Measurements from ENCODE around the gene RBM47. TPM values are rescaled to one million over a fixed set of nuclear protein-coding genes. Genes with fewer than 3 reads are reported as not detected.

Gene RBM47
- total RNA-seq (2021): 70.3 and 75.9 TPM in 2 replicates
- long read RNA-seq, full-length matches to known transcripts: 85 of 341 reads
- long read RNA-seq, partial matches to known transcripts: 30 of 341 reads
- long read RNA-seq, other reads (novel, unspliced or antisense): 226 of 341 reads

DNA sequence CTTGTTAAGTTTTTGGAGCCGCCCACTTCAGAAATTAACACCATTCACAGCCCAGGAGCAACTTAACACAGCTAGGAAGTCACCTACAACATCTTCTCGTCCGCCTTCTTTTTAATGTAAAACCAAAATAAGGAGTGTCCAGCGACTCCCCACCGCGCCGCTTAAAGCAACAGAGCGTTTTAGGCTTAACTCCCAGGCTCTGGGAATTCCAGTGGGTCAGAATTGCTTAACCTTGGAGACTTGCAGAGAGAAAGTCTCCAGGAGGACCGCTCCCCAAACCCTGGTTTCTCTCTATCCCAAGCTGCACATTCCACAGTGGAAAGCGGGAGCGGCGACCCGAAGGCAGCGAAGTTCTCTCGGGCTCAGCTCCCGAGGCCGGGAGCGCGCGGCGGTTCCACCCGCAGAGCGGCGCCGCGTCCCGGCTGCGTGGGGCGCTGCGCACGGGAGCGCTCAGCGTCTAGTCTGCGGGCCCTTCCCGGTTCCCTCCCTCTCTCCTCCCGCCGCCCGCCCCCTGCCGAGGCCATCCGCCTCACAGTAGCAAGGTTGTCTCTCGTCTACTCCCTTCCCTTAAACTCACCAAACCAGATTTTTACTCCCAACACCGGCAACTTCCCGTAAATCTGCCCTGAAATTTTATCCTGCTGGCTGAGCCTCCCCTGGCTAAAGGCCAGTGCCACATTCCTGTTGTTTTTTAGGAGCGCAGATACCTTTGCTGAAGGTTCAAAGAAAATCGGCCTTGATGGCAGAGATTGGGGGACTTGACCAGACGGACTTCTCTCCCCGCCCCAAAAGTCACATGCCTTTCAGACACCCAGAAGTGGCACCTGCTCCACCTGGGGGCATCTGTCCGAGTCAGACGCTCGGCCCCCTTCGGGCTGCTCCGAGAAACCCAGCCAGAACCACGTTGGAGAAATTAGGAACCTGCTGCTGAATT is at the start of gene RBM47:
RBM47 (minus strand) TSS at position 464 of the 934 bp plus-strand sequence. CDS start 190,971 bp downstream, outside the sequence.
- Mint-ChIP-seq H3K9me3 (no peaks in the 10 kb centered on the region), H3K36me3 (ENCODE audit: insufficient read depth in 1 of 3, low read depth in 3 of 3) (peaks cover 0 to 18% (median 3%) of the 10 kb centered on the region in 3 experiments; a peak in 3 of 7 replicates), H3K4me1 (peaks cover 49 to 51% of the 10 kb centered on the region in 2 experiments), H3K27me3 (ENCODE audit: low read depth) (no peaks in the 10 kb centered on the region), H3K4me3 (peak within 1 kb of the TSS; percentile 73 to 91), H3K27ac (peak within 1 kb of the TSS; percentile 99 to 100 (median 99))
- Histone ChIP-seq H4K91ac (ENCODE audit: insufficient read length, low read depth, low read length) (no peak within 1 kb of the TSS), H4K5ac (ENCODE audit: insufficient read length, low read depth, low read length) (no peak within 1 kb of the TSS), H2BK20ac (ENCODE audit: low read depth, low read length, poor library complexity, severe bottlenecking) (peak within 1 kb of the TSS; percentile 65), H3K27me3 (ENCODE audit: insufficient read depth, low read length) (no peaks in the 10 kb centered on the region), H2BK5ac (ENCODE audit: insufficient read length, low read length) (peak within 1 kb of the TSS; percentile 34), H3K79me1 (ENCODE audit: insufficient read depth, low read depth, low read length, poor library complexity, severe bottlenecking) (peaks cover 3% of the 10 kb centered on the region), H4K20me1 (ENCODE audit: control insufficient read depth, insufficient read depth, insufficient read length) (no peaks in the 10 kb centered on the region), H2BK15ac (ENCODE audit: low read depth, low read length) (no peak within 1 kb of the TSS), H2BK120ac (ENCODE audit: low read depth, low read length, poor library complexity, severe bottlenecking) (no peak within 1 kb of the TSS), H2BK12ac (ENCODE audit: insufficient read length, low read depth, low read length) (peak within 1 kb of the TSS; percentile 29), H4K8ac (replicated peaks; ENCODE audit: insufficient read length, low read depth, low read length) (no peak within 1 kb of the TSS), H3K23me2 (ENCODE audit: insufficient read length, low read depth, low read length, poor library complexity, severe bottlenecking) (peaks cover 13% of the 10 kb centered on the region), H3K9me3 (ENCODE audit: control insufficient read depth, low read depth, low read length) (no peaks in the 10 kb centered on the region), H3K4me2 (ENCODE audit: insufficient read depth, insufficient read length, low read length) (peak within 1 kb of the TSS; percentile 69), H3K79me2 (ENCODE audit: insufficient read depth, low read length) (peaks cover 32% of the 10 kb centered on the region; the same call in 1 of the 2 replicates), H3K18ac (ENCODE audit: insufficient read length, low read depth, low read length) (peak within 1 kb of the TSS; percentile 88), H3K27ac (ENCODE audit: insufficient read length, low read depth, low read length) (peak within 1 kb of the TSS; percentile 85), H3T11ph (ENCODE audit: low read length) (no peak within 1 kb of the TSS), H3K23ac (ENCODE audit: insufficient read length, low read depth, low read length) (no peak within 1 kb of the TSS), H2AK5ac (ENCODE audit: insufficient read length, low read length) (no peak within 1 kb of the TSS), H3K4me1 (ENCODE audit: insufficient read depth, low read length) (peaks cover 14% of the 10 kb centered on the region; the same call in 1 of the 2 replicates), H3K14ac (ENCODE audit: insufficient read depth, low read length) (peak within 1 kb of the TSS; percentile 78), H3K56ac (ENCODE audit: insufficient read length, low read depth, low read length) (no peak within 1 kb of the TSS), H3K9ac (ENCODE audit: extremely low read depth, insufficient read length, low read length) (peak within 1 kb of the TSS; percentile 89), H3K4ac (ENCODE audit: low read depth, low read length) (peak within 1 kb of the TSS; percentile 19; the same call in 1 of the 2 replicates), H2AFZ (ENCODE audit: low read length) (peak within 1 kb of the TSS; percentile 57)
- peak; percentile 84 for DNase-seq
- TF ChIP-seq, protein P1, sequence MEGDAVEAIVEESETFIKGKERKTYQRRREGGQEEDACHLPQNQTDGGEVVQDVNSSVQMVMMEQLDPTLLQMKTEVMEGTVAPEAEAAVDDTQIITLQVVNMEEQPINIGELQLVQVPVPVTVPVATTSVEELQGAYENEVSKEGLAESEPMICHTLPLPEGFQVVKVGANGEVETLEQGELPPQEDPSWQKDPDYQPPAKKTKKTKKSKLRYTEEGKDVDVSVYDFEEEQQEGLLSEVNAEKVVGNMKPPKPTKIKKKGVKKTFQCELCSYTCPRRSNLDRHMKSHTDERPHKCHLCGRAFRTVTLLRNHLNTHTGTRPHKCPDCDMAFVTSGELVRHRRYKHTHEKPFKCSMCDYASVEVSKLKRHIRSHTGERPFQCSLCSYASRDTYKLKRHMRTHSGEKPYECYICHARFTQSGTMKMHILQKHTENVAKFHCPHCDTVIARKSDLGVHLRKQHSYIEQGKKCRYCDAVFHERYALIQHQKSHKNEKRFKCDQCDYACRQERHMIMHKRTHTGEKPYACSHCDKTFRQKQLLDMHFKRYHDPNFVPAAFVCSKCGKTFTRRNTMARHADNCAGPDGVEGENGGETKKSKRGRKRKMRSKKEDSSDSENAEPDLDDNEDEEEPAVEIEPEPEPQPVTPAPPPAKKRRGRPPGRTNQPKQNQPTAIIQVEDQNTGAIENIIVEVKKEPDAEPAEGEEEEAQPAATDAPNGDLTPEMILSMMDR (conservative IDR thresholded peaks at IDR 0.05): peak; percentile 22; the same call in 1 of the 3 replicates
- no CpG with 5 or more reads among the region's 53 CpGs for WGBS (ENCODE audit: extremely low coverage, insufficient read length, low lambda C conversion rate)

All from H9 (cell line).